GM12892 (cell line): ENCODE data around the gene TRIM2.

Experiments used
- POLR2A ChIP-seq: IDR thresholded peaks from 2 replicates; pipeline ENCODE4 v1.6.1; 2011; ENCODE audit warnings: low read depth, low read length, control low read depth
- POLR2AphosphoS5 ChIP-seq: IDR thresholded peaks from 2 replicates; pipeline ENCODE4 v1.6.1; 2011; ENCODE audit warnings: low read depth, low read length, control low read depth
- TAF1 ChIP-seq: IDR thresholded peaks from 2 replicates; pipeline ENCODE4 v1.6.1; 2011; ENCODE audit warnings: low read depth, mild to moderate bottlenecking, control low read depth, low read length, borderline replicate concordance

- no peak for TF ChIP-seq POLR2A
- no peak for TF ChIP-seq POLR2AphosphoS5
- no peak for TF ChIP-seq TAF1
Observed at GRCh38 chr4:153346563-153346962, 142.3 kb downstream of the TRIM2 start.
